Measurements from ENCODE around the gene GCK. TPM values are rescaled to one million over a fixed set of nuclear protein-coding genes. Genes with fewer than 3 reads are reported as not detected.

The GCK gene
- total RNA-seq, 1 donor from 2014 or later, result 0.47 TPM

GRCh38 chr7:44193011-44193802 lies 4.0 kb upstream of the GCK start:
- H3K36me3 ChIP-seq, result no peaks in the 10 kb centered on the region
- intact Hi-C loops (cut with DNase I), result no loop called here
- H3K4me3 ChIP-seq, result no peak overlapping the region
- no peak for DNase-seq
- H3K4me1 ChIP-seq, result no peaks in the 10 kb centered on the region
- peaks cover 8% of the 10 kb centered on the region for H3K27me3 ChIP-seq (ENCODE audit: low read depth)
- no peak overlapping the region for H3K27ac ChIP-seq
- no peak for ATAC-seq
- TF ChIP-seq CTCF (IDR thresholded peaks at IDR 0.05), result no peak
- H3K9me3 ChIP-seq, result no peaks in the 10 kb centered on the region

GRCh38 chr7:44191171-44191570 lies 1.9 kb upstream of the GCK start:
- intact Hi-C loops (cut with DNase I), result no loop called here
- H3K36me3 ChIP-seq, result no peaks in the 10 kb centered on the region
- no peak for ATAC-seq
- TF ChIP-seq CTCF (IDR thresholded peaks at IDR 0.05), result no peak
- H3K4me1 ChIP-seq, result no peaks in the 10 kb centered on the region
- H3K4me3 ChIP-seq, result no peak overlapping the region
- H3K27ac ChIP-seq, result no peak overlapping the region
- no peak for DNase-seq
- no peaks in the 10 kb centered on the region for H3K9me3 ChIP-seq
- no peaks in the 10 kb centered on the region for H3K27me3 ChIP-seq (ENCODE audit: low read depth)

- no peak overlapping the region for H3K27ac ChIP-seq
- no peak for ATAC-seq
- intact Hi-C loops (cut with DNase I), result no loop called here
- no peaks in the 10 kb centered on the region for H3K4me1 ChIP-seq
- no peaks in the 10 kb centered on the region for H3K36me3 ChIP-seq
- H3K9me3 ChIP-seq, result no peaks in the 10 kb centered on the region
- H3K27me3 ChIP-seq (ENCODE audit: low read depth), result no peaks in the 10 kb centered on the region
- no peak for DNase-seq
- TF ChIP-seq CTCF (IDR thresholded peaks at IDR 0.05), result no peak
- no peak overlapping the region for H3K4me3 ChIP-seq
Observed at GRCh38 chr7:44189993-44190872, 994 bp upstream of the GCK start.

- no peaks in the 10 kb centered on the region for H3K36me3 ChIP-seq
- no peak overlapping the region for H3K27ac ChIP-seq
- H3K27me3 ChIP-seq (ENCODE audit: low read depth), result no peaks in the 10 kb centered on the region
- no peak for TF ChIP-seq CTCF (IDR thresholded peaks at IDR 0.05)
- no peaks in the 10 kb centered on the region for H3K9me3 ChIP-seq
- H3K4me1 ChIP-seq, result no peaks in the 10 kb centered on the region
- H3K4me3 ChIP-seq, result no peak overlapping the region
- no peak for DNase-seq
- no peak for ATAC-seq
- intact Hi-C loops (cut with DNase I), result no loop called here
Observed at GRCh38 chr7:44188480-44189225, 586 bp downstream of the GCK start.

- H3K27me3 ChIP-seq (ENCODE audit: low read depth), result no peaks in the 10 kb centered on the region
- no peak for ATAC-seq
- no peak for TF ChIP-seq CTCF (IDR thresholded peaks at IDR 0.05)
- H3K4me3 ChIP-seq, result no peak overlapping the region
- no peak overlapping the region for H3K27ac ChIP-seq
- no peaks in the 10 kb centered on the region for H3K4me1 ChIP-seq
- no peak for DNase-seq
- H3K36me3 ChIP-seq, result no peaks in the 10 kb centered on the region
- intact Hi-C loops (cut with DNase I), result no loop called here
- peaks cover under 1% of the 10 kb centered on the region for H3K9me3 ChIP-seq
Observed at GRCh38 chr7:44187636-44188416, 1.4 kb downstream of the GCK start.

Data from lower lobe of right lung (tissue), 2 donors.